CD14-positive monocyte (primary cell): ENCODE measurements around the gene COQ6. TPM values are rescaled to one million over a fixed set of nuclear protein-coding genes. Genes with fewer than 3 reads are reported as not detected.

Experiments used
- DNase-seq, 3 donors: peaks; one replicate each; pipeline ENCODE4 v3.0.0-alpha.2; 2011 to 2022
- H2AFZ ChIP-seq: 2 replicates; pipeline ENCODE4 v1.6.0; 2012; ENCODE audit warnings: mild to moderate bottlenecking, low read depth, low read length, inconsistent platforms; ENCODE audit not compliant: insufficient read depth, poor library complexity, severe bottlenecking
- H3K27ac ChIP-seq, 2 donors: 1 replicate in 1 of 2; 2 replicates in 1 of 2; pipeline ENCODE4 v1.5.1; 2012 to 2013; ENCODE audit warnings: low read length in 2 of 2, control low read depth in 1 of 2, inconsistent platforms in 1 of 2, low read depth in 1 of 2, mild to moderate bottlenecking in 1 of 2
- H3K27me3 ChIP-seq, 2 donors: one replicate each; pipeline versions ENCODE4 v1.6.0 to v1.6.1; 2011 to 2013; ENCODE audit warnings: low read length in 2 of 2; ENCODE audit not compliant: control insufficient read depth in 2 of 2, insufficient read depth in 2 of 2
- H3K36me3 ChIP-seq, 2 donors: replicated peaks in 1 of 2; 1 replicate in 1 of 2; 2 replicates in 1 of 2; pipeline versions ENCODE4 v1.5.1 to v1.6.1; 2012 to 2013; ENCODE audit warnings: low read length in 2 of 2, control low read depth in 1 of 2, inconsistent platforms in 1 of 2, mild to moderate bottlenecking in 1 of 2; ENCODE audit not compliant: insufficient read depth in 2 of 2, control insufficient read depth in 1 of 2
- H3K4me1 ChIP-seq, 2 donors: 1 replicate in 1 of 2; 2 replicates in 1 of 2; pipeline versions ENCODE4 v1.5.1 to v1.6.1; 2012 to 2013; ENCODE audit warnings: low read length in 2 of 2, control low read depth in 1 of 2, inconsistent platforms in 1 of 2, mild to moderate bottlenecking in 1 of 2, moderate library complexity in 1 of 2; ENCODE audit not compliant: insufficient read depth in 2 of 2, control insufficient read depth in 1 of 2
- H3K4me2 ChIP-seq: replicated peaks from 2 replicates; pipeline ENCODE3; 2012; ENCODE audit warnings: low read length, moderate library complexity, mild to moderate bottlenecking; ENCODE audit not compliant: poor library complexity, severe bottlenecking; ENCODE audit errors: extremely low read depth
- H3K4me3 ChIP-seq, 3 experiments: fragments of 200-600 bp in 1 of 3; sonication (generic) in 1 of 3; replicated peaks in 1 of 3; 1 replicate in 2 of 3; 2 replicates in 1 of 3; pipeline ENCODE4 v1.5.1; 2011 to 2013; ENCODE audit warnings: low read length in 3 of 3, mild to moderate bottlenecking in 3 of 3, control low read depth in 2 of 3, low read depth in 2 of 3, inconsistent platforms in 1 of 3, moderate library complexity in 1 of 3
- H3K79me2 ChIP-seq: 2 replicates; pipeline ENCODE4 v1.6.0; 2012; ENCODE audit warnings: mild to moderate bottlenecking, control low read depth, inconsistent platforms, low read length, moderate library complexity; ENCODE audit not compliant: insufficient read depth
- H3K9ac ChIP-seq: 2 replicates; pipeline ENCODE4 v1.6.0; 2017; ENCODE audit warnings: low read length, mild to moderate bottlenecking; ENCODE audit not compliant: insufficient read depth, poor library complexity, severe bottlenecking
- H3K9me3 ChIP-seq, 2 donors: replicated peaks in 1 of 2; 1 replicate in 1 of 2; 2 replicates in 1 of 2; pipeline versions ENCODE4 v1.5.1 to v1.6.1; 2012 to 2013; ENCODE audit warnings: low read length in 2 of 2, control low read depth in 1 of 2; ENCODE audit not compliant: control insufficient read depth in 1 of 2, insufficient read depth in 1 of 2
- H4K20me1 ChIP-seq: 2 replicates; pipeline ENCODE4 v1.6.0; 2012; ENCODE audit warnings: mild to moderate bottlenecking, low read length, control low read depth, moderate library complexity; ENCODE audit not compliant: insufficient read depth
- H3K27ac Mint-ChIP-seq, 7 donors: one replicate each; pipeline ENCODE4 v1.8.0; 2020; ENCODE audit warnings: mild to moderate bottlenecking in 7 of 7, mixed read lengths in 7 of 7, moderate library complexity in 6 of 7, inconsistent platforms in 2 of 7
- H3K27me3 Mint-ChIP-seq, 3 donors: one replicate each; pipeline ENCODE4 v1.8.0; 2021 to 2022; ENCODE audit warnings: low read depth in 3 of 3, mild to moderate bottlenecking in 3 of 3, mixed read lengths in 3 of 3, moderate library complexity in 3 of 3, inconsistent platforms in 1 of 3
- H3K36me3 Mint-ChIP-seq, 2 donors: one replicate each; pipeline ENCODE4 v1.8.0; 2020; ENCODE audit warnings: mixed read lengths in 2 of 2, inconsistent platforms in 1 of 2, mild to moderate bottlenecking in 1 of 2
- H3K4me1 Mint-ChIP-seq: one replicate; pipeline ENCODE4 v1.8.0; 2020; ENCODE audit warnings: mild to moderate bottlenecking, mixed read lengths
- H3K4me3 Mint-ChIP-seq, 2 donors: one replicate each; pipeline ENCODE4 v1.8.0; 2020; ENCODE audit warnings: mild to moderate bottlenecking in 2 of 2, mixed read lengths in 2 of 2, moderate library complexity in 1 of 2
- H3K9me3 Mint-ChIP-seq, 7 donors: one replicate each; pipeline ENCODE4 v1.8.0; 2020 to 2022; ENCODE audit warnings: mixed read lengths in 7 of 7, mild to moderate bottlenecking in 6 of 7, moderate library complexity in 6 of 7, inconsistent platforms in 2 of 7
- CTCF ChIP-seq: fragments of 200-600 bp; IDR thresholded peaks from one replicate; pipeline ENCODE4 v1.8.0; 2022; ENCODE audit warnings: antibody characterized with exemption, mild to moderate bottlenecking
- WGBS: methylation state at CpG from one replicate; pipeline ENCODE4 v1.1.5; 2013; ENCODE audit warnings: missing lambda C conversion rate; ENCODE audit not compliant: insufficient coverage; 5-methylcytosine and 5-hydroxymethylcytosine counted together
- intact Hi-C, 2 donors: fragments of 100-400 bp; cut with micrococcal nuclease; formaldehyde crosslinking; loops; one replicate each; pipeline versions ENCODE4 v1.15.0 to v1.15.1; 2023
- polyA plus RNA-seq, 3 donors: library from polyadenylated mRNA; depleted of rRNA in 1 of 3; unstranded in 2 of 3; stranded (reverse) in 1 of 3; fragments of 300-500 nt in 2 of 3; fragments of >200 nt in 1 of 3; fragmentation: Illumina TruSeq in 2 of 3; gene quantifications; 1 replicate in 2 of 3; 2 replicates in 1 of 3; pipeline ENCODE4 v1.2.3, GENCODE V29; 2012 to 2021

COQ6 gene
- polyA plus RNA-seq, 3 donors, result 14.1 to 21.1 (median 14.6) TPM

GRCh38 chr14:73944432-73945158, 5.5 kb upstream of the COQ6 start:
- no peaks in the 10 kb centered on the region for H3K9me3 ChIP-seq
- no peak for TF ChIP-seq CTCF
- Mint-ChIP-seq H3K4me3 (no peak overlapping the region), H3K36me3 (peaks cover 7 to 11% of the 10 kb centered on the region in 2 donors), H3K27ac (peak overlapping the region in 6 of 7 donors; percentile 75 to 89 (median 80)), H3K9me3 (peaks cover 0 to 2% (median 0%) of the 10 kb centered on the region in 7 donors), H3K4me1 (peaks cover 40% of the 10 kb centered on the region), H3K27me3 (peaks cover 0 to 4% (median 1%) of the 10 kb centered on the region in 3 donors)
- H4K20me1 ChIP-seq, result no peaks in the 10 kb centered on the region
- no peaks in the 10 kb centered on the region for H3K27me3 ChIP-seq
- intact Hi-C loops, result loop anchor here in 1 of 2 donors (10.0 kb wide), 1 partner anchor 70 kb away; the partner anchor contains the start of genes BBOF1 and ENTPD5
- no peaks in the 10 kb centered on the region for H3K79me2 ChIP-seq
- peaks cover 38 to 41% of the 10 kb centered on the region in 2 donors for H3K4me1 ChIP-seq
- peak in 2 of 3 donors; percentile 11 for DNase-seq
- WGBS, result 91% methylated on average over 13 of the region's 17 CpGs
- peak overlapping the region; percentile 7 to 68 for H3K27ac ChIP-seq
- H3K4me3 ChIP-seq, result peak overlapping the region in 1 of 3 experiments; percentile 37
- no peak overlapping the region for H3K9ac ChIP-seq
- peak overlapping the region; percentile 74 for H2AFZ ChIP-seq
- peak overlapping the region; percentile 22 for H3K4me2 ChIP-seq
- H3K36me3 ChIP-seq, result peaks cover 3 to 12% of the 10 kb centered on the region in 2 donors

GRCh38 chr14:73945159-73945670, 4.9 kb upstream of the COQ6 start:
- Histone ChIP-seq H3K9me3 (no peaks in the 10 kb centered on the region), H3K4me2 (no peak overlapping the region), H3K27me3 (no peaks in the 10 kb centered on the region), H4K20me1 (no peaks in the 10 kb centered on the region), H3K9ac (no peak overlapping the region), H2AFZ (no peak overlapping the region), H3K27ac (peak overlapping the region in 1 of 2 donors; percentile 68), H3K4me1 (peaks cover 39 to 42% of the 10 kb centered on the region in 2 donors), H3K79me2 (peaks cover under 1% of the 10 kb centered on the region), H3K36me3 (peaks cover 0 to 6% of the 10 kb centered on the region in 2 donors), H3K4me3 (no peak overlapping the region)
- intact Hi-C loops, result loop anchor here in 1 of 2 donors (10.0 kb wide), 1 partner anchor 70 kb away; the partner anchor contains the start of genes BBOF1 and ENTPD5
- no peak overlapping the region for H3K27ac Mint-ChIP-seq
- WGBS, result 88% methylated on average over 3 of the region's 4 CpGs
- no peaks in the 10 kb centered on the region for H3K9me3 Mint-ChIP-seq
- H3K27me3 Mint-ChIP-seq, result peaks cover 0 to 4% (median 1%) of the 10 kb centered on the region in 3 donors
- no peak overlapping the region for H3K4me3 Mint-ChIP-seq
- TF ChIP-seq CTCF, result no peak
- DNase-seq, result no peak
- peaks cover 40% of the 10 kb centered on the region for H3K4me1 Mint-ChIP-seq
- H3K36me3 Mint-ChIP-seq, result peaks cover 5 to 8% of the 10 kb centered on the region in 2 donors
